HEK293T (cell line): ENCODE measurements around the gene KCNE2.
"Not testable (repeated sequence)": the region's sequence is repeated elsewhere in the genome, so short reads cannot be mapped to it uniquely, and the experiment has no call there.

ENCODE experiments used
- PKNOX1 ChIP-seq: fragments of 450-650 bp; IDR thresholded peaks from 2 replicates; pipeline ENCODE4 v1.6.1; 2016
- TARDBP ChIP-seq: fragments of 450-650 bp; IDR thresholded peaks from 2 replicates; pipeline ENCODE4 v1.6.1; 2016
- ZNF384 ChIP-seq: fragments of 450-650 bp; IDR thresholded peaks from 2 replicates; pipeline ENCODE4 v1.6.1; 2016

- TF ChIP-seq ZNF384, PKNOX1, TARDBP: not testable (repeated sequence)
Measured at GRCh38 chr21:34406676-34407075, 42.9 kb downstream of the KCNE2 start.
